ENCODE results near the gene PCDHB5. TPM values are rescaled to one million over a fixed set of nuclear protein-coding genes. Genes with fewer than 3 reads are reported as not detected.
"Not testable (repeated sequence)": the region's sequence is repeated elsewhere in the genome, so short reads cannot be mapped to it uniquely, and the experiment has no call there.

The PCDHB5 gene
- polyA plus RNA-seq, 1 donor (not counting 4 experiments of a cell fraction or from before 2014, with no cell fraction given): 0.09 TPM

DNA sequence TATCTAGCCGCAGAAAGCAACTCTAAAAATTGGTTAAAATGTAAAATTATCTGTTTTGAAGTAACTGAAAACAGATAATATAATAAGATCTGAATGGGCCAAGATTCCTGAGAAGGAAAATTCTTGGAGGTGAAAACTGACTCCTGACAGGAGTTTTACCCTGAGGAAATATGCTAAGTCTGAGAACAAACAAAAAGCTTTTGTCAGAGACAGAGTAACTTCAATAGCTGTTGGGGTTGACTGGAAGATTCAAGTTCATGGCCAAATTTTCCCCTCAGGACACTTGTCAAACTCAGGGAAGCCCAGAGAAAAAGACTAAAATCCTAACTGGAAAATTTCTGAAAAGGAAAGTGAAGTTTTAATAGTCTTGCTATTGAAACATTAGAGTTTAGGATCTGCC lies 7.7 kb upstream of the PCDHB5 start:
- dilution Hi-C loops (cut with MboI; ENCODE audit: extremely low pct_ligation_motif_present, low sequenced_read_pairs): no loop called here
- H3K27ac ChIP-seq (ENCODE audit: control insufficient read depth, insufficient read depth, low read length): no peak overlapping the region
- H4K20me1 ChIP-seq (ENCODE audit: control insufficient read depth, extremely low read depth, insufficient read depth, low read length): no peaks in the 10 kb centered on the region
- no peaks in the 10 kb centered on the region for H3K36me3 ChIP-seq (ENCODE audit: control insufficient read depth in 2 of 2, extremely low read depth in 1 of 2, insufficient read depth in 2 of 2, low read length in 2 of 2)
- no peaks in the 10 kb centered on the region for H3K4me1 ChIP-seq (ENCODE audit: control insufficient read depth, extremely low read depth, insufficient read depth, low read length)
- H3K79me2 ChIP-seq (ENCODE audit: control insufficient read depth, insufficient read depth, low read length): no peaks in the 10 kb centered on the region
- no peak overlapping the region for H3K4me2 ChIP-seq (ENCODE audit: control insufficient read depth, extremely low read depth, insufficient read depth, low read depth, low read length)
- DNase-seq (ENCODE audit: low read depth, low spot score) (no peak), FAIRE-seq (no peak)
- H3K4me3 ChIP-seq (ENCODE audit: control insufficient read depth in 2 of 3, extremely low read depth in 1 of 3, insufficient read depth in 2 of 3, low read depth in 1 of 3, low read length in 3 of 3): no peak overlapping the region
- H3K9ac ChIP-seq (ENCODE audit: control insufficient read depth, extremely low read depth, insufficient read depth, low read length): no peak overlapping the region
- H2AFZ ChIP-seq (ENCODE audit: control insufficient read depth, low read length): no peak overlapping the region
- H3K9me1 ChIP-seq (ENCODE audit: control insufficient read depth, extremely low read depth, insufficient read depth, low read length): no peaks in the 10 kb centered on the region
- no peaks in the 10 kb centered on the region for H3K27me3 ChIP-seq (ENCODE audit: control insufficient read depth, extremely low read depth, insufficient read depth, low read length)
- no peaks in the 10 kb centered on the region for H3K9me3 ChIP-seq (ENCODE audit: control insufficient read depth, low read depth, low read length)
- TF ChIP-seq EZH2 (IDR thresholded peaks at IDR 0.05; ENCODE audit: low read length) (no peak), CTCF (optimal IDR thresholded peaks at IDR 0.05 in 1 of 3, IDR thresholded peaks at IDR 0.05 in 1 of 3, conservative IDR thresholded peaks at IDR 0.05 in 1 of 3; ENCODE audit: extremely low read depth in 1 of 3, insufficient read depth in 2 of 3, low read length in 3 of 3) (no peak)

- no peak overlapping the region for H3K4me2 ChIP-seq (ENCODE audit: control insufficient read depth, extremely low read depth, insufficient read depth, low read depth, low read length)
- no peaks in the 10 kb centered on the region for H3K36me3 ChIP-seq (ENCODE audit: control insufficient read depth in 2 of 2, extremely low read depth in 1 of 2, insufficient read depth in 2 of 2, low read length in 2 of 2)
- H3K9me1 ChIP-seq (ENCODE audit: control insufficient read depth, extremely low read depth, insufficient read depth, low read length): no peaks in the 10 kb centered on the region
- no peaks in the 10 kb centered on the region for H3K9me3 ChIP-seq (ENCODE audit: control insufficient read depth, low read depth, low read length)
- no peaks in the 10 kb centered on the region for H3K4me1 ChIP-seq (ENCODE audit: control insufficient read depth, extremely low read depth, insufficient read depth, low read length)
- no peak for DNase-seq (ENCODE audit: low read depth, low spot score)
- no peaks in the 10 kb centered on the region for H4K20me1 ChIP-seq (ENCODE audit: control insufficient read depth, extremely low read depth, insufficient read depth, low read length)
- no peak overlapping the region for H3K4me3 ChIP-seq (ENCODE audit: control insufficient read depth in 2 of 3, extremely low read depth in 1 of 3, insufficient read depth in 2 of 3, low read depth in 1 of 3, low read length in 3 of 3)
- TF ChIP-seq CTCF (optimal IDR thresholded peaks at IDR 0.05 in 1 of 3, IDR thresholded peaks at IDR 0.05 in 1 of 3, conservative IDR thresholded peaks at IDR 0.05 in 1 of 3; ENCODE audit: extremely low read depth in 1 of 3, insufficient read depth in 2 of 3, low read length in 3 of 3) (no peak), EZH2 (IDR thresholded peaks at IDR 0.05; ENCODE audit: low read length) (no peak)
- H3K79me2 ChIP-seq (ENCODE audit: control insufficient read depth, insufficient read depth, low read length): no peaks in the 10 kb centered on the region
- no peak for FAIRE-seq
- H3K27me3 ChIP-seq (ENCODE audit: control insufficient read depth, extremely low read depth, insufficient read depth, low read length): no peaks in the 10 kb centered on the region
- H3K27ac ChIP-seq (ENCODE audit: control insufficient read depth, insufficient read depth, low read length): no peak overlapping the region
- no peak overlapping the region for H2AFZ ChIP-seq (ENCODE audit: control insufficient read depth, low read length)
- no peak overlapping the region for H3K9ac ChIP-seq (ENCODE audit: control insufficient read depth, extremely low read depth, insufficient read depth, low read length)
- dilution Hi-C loops (cut with MboI; ENCODE audit: extremely low pct_ligation_motif_present, low sequenced_read_pairs): no loop called here
Observed at GRCh38 chr5:141135718-141136266, 786 bp downstream of the PCDHB5 start.

DNA sequence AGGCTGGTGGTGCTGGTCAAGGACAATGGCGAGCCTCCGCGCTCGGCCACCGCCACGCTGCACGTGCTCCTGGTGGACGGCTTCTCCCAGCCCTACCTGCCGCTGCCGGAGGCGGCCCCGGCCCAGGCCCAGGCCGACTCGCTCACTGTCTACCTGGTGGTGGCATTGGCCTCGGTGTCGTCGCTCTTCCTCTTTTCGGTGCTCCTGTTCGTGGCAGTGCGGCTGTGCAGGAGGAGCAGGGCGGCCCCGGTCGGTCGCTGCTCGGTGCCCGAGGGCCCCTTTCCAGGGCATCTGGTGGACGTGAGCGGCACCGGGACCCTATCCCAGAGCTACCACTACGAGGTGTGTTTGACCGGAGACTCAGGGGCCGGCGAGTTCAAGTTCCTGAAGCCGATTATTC lies 2.3 kb downstream of the PCDHB5 start:
- H3K27me3 ChIP-seq (ENCODE audit: control insufficient read depth, extremely low read depth, insufficient read depth, low read length); H3K4me1 ChIP-seq (ENCODE audit: control insufficient read depth, extremely low read depth, insufficient read depth, low read length); H3K9me3 ChIP-seq (ENCODE audit: control insufficient read depth, low read depth, low read length); H3K9ac ChIP-seq (ENCODE audit: control insufficient read depth, extremely low read depth, insufficient read depth, low read length); H3K4me3 ChIP-seq (ENCODE audit: control insufficient read depth in 2 of 3, extremely low read depth in 1 of 3, insufficient read depth in 2 of 3, low read depth in 1 of 3, low read length in 3 of 3); H3K4me2 ChIP-seq (ENCODE audit: control insufficient read depth, extremely low read depth, insufficient read depth, low read depth, low read length); H3K9me1 ChIP-seq (ENCODE audit: control insufficient read depth, extremely low read depth, insufficient read depth, low read length); H3K36me3 ChIP-seq (ENCODE audit: control insufficient read depth in 2 of 2, extremely low read depth in 1 of 2, insufficient read depth in 2 of 2, low read length in 2 of 2); H4K20me1 ChIP-seq (ENCODE audit: control insufficient read depth, extremely low read depth, insufficient read depth, low read length); H3K79me2 ChIP-seq (ENCODE audit: control insufficient read depth, insufficient read depth, low read length); dilution Hi-C loops (cut with MboI; ENCODE audit: extremely low pct_ligation_motif_present, low sequenced_read_pairs); H3K27ac ChIP-seq (ENCODE audit: control insufficient read depth, insufficient read depth, low read length); DNase-seq (ENCODE audit: low read depth, low spot score); H2AFZ ChIP-seq (ENCODE audit: control insufficient read depth, low read length); FAIRE-seq: not testable (repeated sequence)
